Right cardiac atrium (tissue), 5 donors: ENCODE results near the gene TRIM45. TPM values are rescaled to one million over a fixed set of nuclear protein-coding genes. Genes with fewer than 3 reads are reported as not detected.

ENCODE experiments used
- ATAC-seq, 2 donors: fragments of 200-7000 bp; cut with Tn5 transposase; one replicate each; pipeline versions ENCODE4 v1.8.0 to v1.9.1; 2020; ENCODE audit warnings: moderate library complexity in 2 of 2, mild to moderate bottlenecking in 1 of 2
- DNase-seq, 3 donors: peaks; one replicate each; pipeline ENCODE4 v3.0.0-alpha.2; 2020
- H3K27ac ChIP-seq: one replicate; pipeline ENCODE4 v1.5.1; 2013; ENCODE audit warnings: mild to moderate bottlenecking, low read length, control low read depth, moderate library complexity
- H3K27me3 ChIP-seq: one replicate; pipeline ENCODE4 v1.6.1; 2013; ENCODE audit not compliant: control insufficient read depth, insufficient read depth
- H3K4me1 ChIP-seq: one replicate; pipeline ENCODE4 v1.6.1; 2013; ENCODE audit warnings: low read length; ENCODE audit not compliant: control insufficient read depth, insufficient read depth
- H3K4me3 ChIP-seq: one replicate; pipeline ENCODE4 v1.5.1; 2013; ENCODE audit warnings: low read length, control low read depth
- H3K9me3 ChIP-seq: one replicate; pipeline ENCODE4 v1.6.1; 2013; ENCODE audit warnings: low read length; ENCODE audit not compliant: control insufficient read depth
- WGBS: extraction: QIAGEN DNeasy Blood & Tissue Kit; methylation state at CpG from one replicate; pipeline ENCODE4 v1.1.7; 2013; 5-methylcytosine and 5-hydroxymethylcytosine counted together
- intact Hi-C, 4 donors: fragments of 100-400 bp; cut with DNase I; formaldehyde crosslinking; loops; one replicate each; pipeline versions ENCODE4 v1.11.0 to v1.14.0; 2022 to 2023
- polyA plus RNA-seq: library from polyadenylated mRNA; stranded (reverse); fragments of 200-250 nt; gene quantifications from one replicate; pipeline ENCODE4 v1.2.3, GENCODE V29; 2013
- total RNA-seq, 4 donors: library from RNA; stranded (reverse); fragmentation: NEBNext Ultra II Directional; extraction: Animal tissue kit (Norgen Biotek cat#: 25700); gene quantifications; one replicate each; pipeline ENCODE4 v1.2.1, GENCODE V29; 2021
- donor health status: healthy with polysubstance abuse.
- donor health status: DM: no; HTN: yes; CAD: no.
- donor health status: DM: no; HTN: no; CAD: no.
- donor health status: DM: no; HTN: yes; CAD: no; lungs with severe emphysema.
- donor health status: DM: yes; HTN: yes; CAD: no.

TRIM45 gene
- total and polyA plus RNA-seq, 5 donors = 8.9 to 21.9 (median 15.8) TPM

- intact Hi-C loops = no loop called here
- WGBS = 59% methylated on average over 4 of the region's 4 CpGs
- peaks cover 2% of the 10 kb centered on the region for H3K4me1 ChIP-seq
- peak overlapping the region; percentile 57 for H3K4me3 ChIP-seq
- peak overlapping the region; percentile 77 for H3K27ac ChIP-seq
- no peaks in the 10 kb centered on the region for H3K27me3 ChIP-seq
- no peak for ATAC-seq
- DNase-seq = no peak
- H3K9me3 ChIP-seq = no peaks in the 10 kb centered on the region
Observed at GRCh38 chr1:117147341-117147831, 25.8 kb upstream of the TRIM45 start.

GRCh38 chr1:117146575-117147340, 25.2 kb upstream of the TRIM45 start:
- intact Hi-C loops = no loop called here
- H3K27me3 ChIP-seq = no peaks in the 10 kb centered on the region
- H3K4me3 ChIP-seq = peak overlapping the region; percentile 57
- DNase-seq (no peak), ATAC-seq (peak in 1 of 2 donors; percentile 56)
- peaks cover 2% of the 10 kb centered on the region for H3K4me1 ChIP-seq
- 39% methylated on average over 8 of the region's 8 CpGs for WGBS
- H3K27ac ChIP-seq = peak overlapping the region; percentile 89
- no peaks in the 10 kb centered on the region for H3K9me3 ChIP-seq

- intact Hi-C loops = no loop called here
- ATAC-seq (no peak), DNase-seq (no peak)
- Histone ChIP-seq H3K4me1 (peaks cover 2% of the 10 kb centered on the region), H3K9me3 (no peaks in the 10 kb centered on the region), H3K4me3 (no peak overlapping the region), H3K27ac (no peak overlapping the region), H3K27me3 (no peaks in the 10 kb centered on the region)
- 83% methylated on average over 2 of the region's 2 CpGs for WGBS
Observed at GRCh38 chr1:117146072-117146471, 24.5 kb upstream of the TRIM45 start.

- DNase-seq = no peak
- no peak overlapping the region for H3K4me3 ChIP-seq
- H3K4me1 ChIP-seq = peaks cover 2% of the 10 kb centered on the region
- peak; percentile 27 to 39 for ATAC-seq
- no peak overlapping the region for H3K27ac ChIP-seq
- H3K27me3 ChIP-seq = no peaks in the 10 kb centered on the region
- no peaks in the 10 kb centered on the region for H3K9me3 ChIP-seq
- intact Hi-C loops = no loop called here
- 57% methylated on average over 3 of the region's 3 CpGs for WGBS
Observed at GRCh38 chr1:117143871-117144270, 22.3 kb upstream of the TRIM45 start.

GRCh38 chr1:117143172-117143571, 21.6 kb upstream of the TRIM45 start:
- DNase-seq = no peak
- H3K4me3 ChIP-seq = no peak overlapping the region
- intact Hi-C loops = no loop called here
- peaks cover 2% of the 10 kb centered on the region for H3K4me1 ChIP-seq
- ATAC-seq = no peak
- no peak overlapping the region for H3K27ac ChIP-seq
- no peaks in the 10 kb centered on the region for H3K9me3 ChIP-seq
- no peaks in the 10 kb centered on the region for H3K27me3 ChIP-seq

- WGBS = 80% methylated on average over 2 of the region's 2 CpGs
- Histone ChIP-seq H3K27me3 (no peaks in the 10 kb centered on the region), H3K4me3 (no peak overlapping the region), H3K27ac (no peak overlapping the region), H3K9me3 (no peaks in the 10 kb centered on the region), H3K4me1 (peaks cover 2% of the 10 kb centered on the region)
- DNase-seq = no peak
- ATAC-seq = no peak
- intact Hi-C loops = no loop called here
Observed at GRCh38 chr1:117142200-117142599, 20.7 kb upstream of the TRIM45 start.

GRCh38 chr1:117138561-117138960, 17.0 kb upstream of the TRIM45 start:
- WGBS = 90% methylated on average over 1 of the region's 1 CpG
- Histone ChIP-seq H3K27me3 (no peaks in the 10 kb centered on the region), H3K27ac (no peak overlapping the region), H3K4me3 (no peak overlapping the region), H3K9me3 (no peaks in the 10 kb centered on the region), H3K4me1 (no peaks in the 10 kb centered on the region)
- no peak for DNase-seq
- ATAC-seq = no peak
- intact Hi-C loops = no loop called here

GRCh38 chr1:117138106-117138505, 16.6 kb upstream of the TRIM45 start:
- ATAC-seq (no peak), DNase-seq (no peak)
- no peaks in the 10 kb centered on the region for H3K4me1 ChIP-seq
- no peak overlapping the region for H3K4me3 ChIP-seq
- intact Hi-C loops = no loop called here
- H3K27me3 ChIP-seq = no peaks in the 10 kb centered on the region
- WGBS = 95% methylated on average over 3 of the region's 3 CpGs
- no peak overlapping the region for H3K27ac ChIP-seq
- no peaks in the 10 kb centered on the region for H3K9me3 ChIP-seq

- no peak overlapping the region for H3K4me3 ChIP-seq
- no peak for ATAC-seq
- DNase-seq = no peak
- no peak overlapping the region for H3K27ac ChIP-seq
- WGBS = 82% methylated on average over 3 of the region's 3 CpGs
- intact Hi-C loops = no loop called here
- H3K27me3 ChIP-seq = no peaks in the 10 kb centered on the region
- no peaks in the 10 kb centered on the region for H3K4me1 ChIP-seq
- no peaks in the 10 kb centered on the region for H3K9me3 ChIP-seq
Observed at GRCh38 chr1:117137281-117137855, 15.8 kb upstream of the TRIM45 start.

GRCh38 chr1:117136749-117137148, 15.2 kb upstream of the TRIM45 start:
- H3K9me3 ChIP-seq = no peaks in the 10 kb centered on the region
- 61% methylated on average over 2 of the region's 2 CpGs for WGBS
- ATAC-seq = no peak

GRCh38 chr1:117135329-117135728, 13.8 kb upstream of the TRIM45 start:
- ATAC-seq = no peak
- H3K27me3 ChIP-seq = no peaks in the 10 kb centered on the region
- 70% methylated on average over 2 of the region's 2 CpGs for WGBS
- no peak overlapping the region for H3K27ac ChIP-seq
- H3K4me1 ChIP-seq = no peaks in the 10 kb centered on the region
- no peak overlapping the region for H3K4me3 ChIP-seq
- no peak for DNase-seq
- H3K9me3 ChIP-seq = no peaks in the 10 kb centered on the region
- intact Hi-C loops = no loop called here

More at GRCh38 chr1:117136749-117137148, 15.2 kb upstream of the TRIM45 start:
- Histone ChIP-seq H3K4me3 (no peak overlapping the region), H3K27ac (no peak overlapping the region), H3K27me3 (no peaks in the 10 kb centered on the region), H3K4me1 (no peaks in the 10 kb centered on the region)
- no peak for DNase-seq
- intact Hi-C loops = no loop called here
